GM18873 (cell line): ENCODE measurements around the gene ACP4.
"Not testable (repeated sequence)": the region's sequence is repeated elsewhere in the genome, so short reads cannot be mapped to it uniquely, and the experiment has no call there.

Experiments
- ATAC-seq: cut with Tn5 transposase; IDR thresholded peaks from one replicate; pipeline ENCODE4 v1.9.1; 2021; ENCODE audit warnings: mild to moderate bottlenecking, moderate library complexity, moderate number of reproducible peaks; ENCODE audit not compliant: unreplicated experiment, low FRiP score

ACP4 gene

GRCh38 chr19:50796634-50797428 is 6.6 kb downstream of the ACP4 start:
- no peak for ATAC-seq

GRCh38 chr19:50797429-50797780 is 7.2 kb downstream of the ACP4 start:
- ATAC-seq: no peak

GRCh38 chr19:50797781-50798658 is 7.8 kb downstream of the ACP4 start:
- no peak for ATAC-seq

GRCh38 chr19:50798659-50799546 is 8.7 kb downstream of the ACP4 start:
- no peak for ATAC-seq

- no peak for ATAC-seq
Measured at GRCh38 chr19:50799547-50799851, 9.3 kb downstream of the ACP4 start.

GRCh38 chr19:50801107-50801506 is 10.9 kb downstream of the ACP4 start:
- ATAC-seq: no peak

GRCh38 chr19:50803633-50804419 is 13.6 kb downstream of the ACP4 start:
- no peak for ATAC-seq

GRCh38 chr19:50804420-50805272 is 14.4 kb downstream of the ACP4 start:
- peak; percentile 78 for ATAC-seq

GRCh38 chr19:50808856-50809255 is 18.6 kb downstream of the ACP4 start:
- no peak for ATAC-seq

- not testable (repeated sequence) for ATAC-seq
Measured at GRCh38 chr19:50811622-50812238, 21.5 kb downstream of the ACP4 start.

- ATAC-seq: no peak
Measured at GRCh38 chr19:50812474-50812873, 22.3 kb downstream of the ACP4 start.

- no peak for ATAC-seq
Measured at GRCh38 chr19:50814883-50815282, 24.7 kb downstream of the ACP4 start.

- no peak for ATAC-seq
Measured at GRCh38 chr19:50815439-50815838, 25.2 kb downstream of the ACP4 start.

- ATAC-seq: peak; percentile 40
Measured at GRCh38 chr19:50817941-50818858, 28.0 kb downstream of the ACP4 start.

GRCh38 chr19:50818859-50819472 is 28.8 kb downstream of the ACP4 start:
- ATAC-seq: no peak

GRCh38 chr19:50819636-50820035 is 29.4 kb downstream of the ACP4 start:
- no peak for ATAC-seq

GRCh38 chr19:50820086-50820485 is 29.9 kb downstream of the ACP4 start:
- no peak for ATAC-seq
